ENCODE results near the gene C1QBP. TPM values are rescaled to one million over a fixed set of nuclear protein-coding genes. Genes with fewer than 3 reads are reported as not detected.
A peak's percentile ranks its signal among the peaks of the same experiment; 100 is the strongest.
"Not testable (repeated sequence)": the region's sequence is repeated elsewhere in the genome, so short reads cannot be mapped to it uniquely, and the experiment has no call there.

Gene C1QBP
- polyA plus RNA-seq, 1 experiment, result 175 TPM

GRCh38 chr17:5444209-5444608, 5.3 kb upstream of the C1QBP start:
- Histone ChIP-seq H3K27ac (ENCODE audit: low read depth, low read length) (no peak overlapping the region), H3K27me3 (ENCODE audit: control insufficient read depth, insufficient read depth, low read length) (no peaks in the 10 kb centered on the region), H3K9me3 (ENCODE audit: control insufficient read depth, insufficient read depth, low read length) (no peaks in the 10 kb centered on the region), H3K4me3 (ENCODE audit: low read depth, low read length) (no peak overlapping the region)
- DNase-seq (ENCODE audit: low read depth, low spot score), result no peak
- ChIA-PET CTCF (no interaction called here), POLR2A (no interaction called here)
- no peak for TF ChIP-seq CTCF (IDR thresholded peaks at IDR 0.05; ENCODE audit: low read depth, low read length)

- Histone ChIP-seq H3K27me3 (ENCODE audit: control insufficient read depth, insufficient read depth, low read length) (no peaks in the 10 kb centered on the region), H3K4me3 (ENCODE audit: low read depth, low read length) (no peak overlapping the region), H3K9me3 (ENCODE audit: control insufficient read depth, insufficient read depth, low read length) (no peaks in the 10 kb centered on the region), H3K27ac (ENCODE audit: low read depth, low read length) (no peak overlapping the region)
- POLR2A ChIA-PET, result no interaction called here
- no peak for DNase-seq (ENCODE audit: low read depth, low spot score)
- no peak for TF ChIP-seq CTCF (IDR thresholded peaks at IDR 0.05; ENCODE audit: low read depth, low read length)
- CTCF ChIA-PET, result no interaction called here
Observed at GRCh38 chr17:5443728-5444127, 4.8 kb upstream of the C1QBP start.

- Histone ChIP-seq H3K27me3 (ENCODE audit: control insufficient read depth, insufficient read depth, low read length) (no peaks in the 10 kb centered on the region), H3K9me3 (ENCODE audit: control insufficient read depth, insufficient read depth, low read length) (no peaks in the 10 kb centered on the region), H3K4me3 (ENCODE audit: low read depth, low read length) (peak overlapping the region; percentile 41), H3K27ac (ENCODE audit: low read depth, low read length) (peak overlapping the region; percentile 31)
- ChIA-PET CTCF (interaction anchor here (0.6 to 5.0 kb wide), 53 partner anchors 10 to 249 kb away, joined by 3 to 70 read pairs (median 4); partner anchors contain the start of genes DHX33, NUP88, RPAIN and ZNF594), POLR2A (interaction anchor here (0.6 to 1.3 kb wide), 6 partner anchors 10 to 158 kb away, joined by 3 to 10 read pairs (median 4); partner anchors contain the start of genes DERL2, DHX33, MIS12 and NUP88)
- no peak for TF ChIP-seq CTCF (IDR thresholded peaks at IDR 0.05; ENCODE audit: low read depth, low read length)
- DNase-seq (ENCODE audit: low read depth, low spot score), result no peak
Observed at GRCh38 chr17:5439446-5439764, 450 bp upstream of the C1QBP start.

GRCh38 chr17:5437721-5438317, 1.1 kb downstream of the C1QBP start:
- TF ChIP-seq CTCF (IDR thresholded peaks at IDR 0.05; ENCODE audit: low read depth, low read length), result no peak
- H3K27ac ChIP-seq (ENCODE audit: low read depth, low read length), result no peak overlapping the region
- ChIA-PET CTCF (interaction anchor here (1.6 to 3.4 kb wide), 6 partner anchors 11 to 116 kb away, joined by 4 to 31 read pairs (median 10); partner anchors contain the start of genes NUP88 and RPAIN), POLR2A (no interaction called here)
- peak overlapping the region; percentile 88 for H3K4me3 ChIP-seq (ENCODE audit: low read depth, low read length)
- no peaks in the 10 kb centered on the region for H3K27me3 ChIP-seq (ENCODE audit: control insufficient read depth, insufficient read depth, low read length)
- H3K9me3 ChIP-seq (ENCODE audit: control insufficient read depth, insufficient read depth, low read length), result no peaks in the 10 kb centered on the region
- DNase-seq (ENCODE audit: low read depth, low spot score), result no peak

- not testable (repeated sequence) for H3K27ac ChIP-seq (ENCODE audit: low read depth, low read length); H3K9me3 ChIP-seq (ENCODE audit: control insufficient read depth, insufficient read depth, low read length); H3K27me3 ChIP-seq (ENCODE audit: control insufficient read depth, insufficient read depth, low read length); DNase-seq (ENCODE audit: low read depth, low spot score); H3K4me3 ChIP-seq (ENCODE audit: low read depth, low read length)
- POLR2A ChIA-PET, result interaction anchor here (0.7 to 1.1 kb wide), 2 partner anchors 8 to 51 kb away, joined by 4 read pairs; partner anchors contain the start of gene MIS12
- CTCF ChIA-PET, result interaction anchor here (1.4 to 2.1 kb wide), 2 partner anchors 9 to 186 kb away, joined by 4 to 7 read pairs; no protein-coding TSS in a partner anchor
Observed at GRCh38 chr17:5435781-5436315, 3.1 kb downstream of the C1QBP start.
